Spleen (tissue), 7 donors: Measurements from ENCODE around the gene ITGB5.

Experiments used
- POLR2A ChIP-seq, 3 donors: fragments of 450-650 bp; IDR thresholded peaks; one replicate each; pipeline ENCODE4 v1.5.1; 2017; ENCODE audit warnings: antibody characterized with exemption in 3 of 3, mild to moderate bottlenecking in 1 of 3
- POLR2AphosphoS5 ChIP-seq, 3 donors: sonication (generic); formaldehyde crosslinking; IDR thresholded peaks; one replicate each; pipeline ENCODE4 v1.5.1; 2017; ENCODE audit warnings: antibody characterized with exemption in 3 of 3
- TF ChIP-seq, protein P1 (sequence below), 11 experiments: fragments of 200-600 bp in 7 of 11; fragments of 450-650 bp in 4 of 11; sonication (generic) in 4 of 11; IDR thresholded peaks in 8 of 11; conservative IDR thresholded peaks in 3 of 11; 1 replicate in 7 of 11; 2 replicates in 4 of 11; pipeline versions ENCODE4 v1.4.0 to v1.8.0; 2016 to 2021; ENCODE audit warnings: antibody characterized with exemption in 11 of 11, inconsistent platforms in 4 of 11, mild to moderate bottlenecking in 1 of 11
- donor health status: DM: no; HTN: no; CAD: no; lungs with moderate emphysema.
- donor health status: DM: no; HTN: no; CAD: no.
- donor health status: DM: no; HTN: no; CAD: no.

- TF ChIP-seq, protein P1, sequence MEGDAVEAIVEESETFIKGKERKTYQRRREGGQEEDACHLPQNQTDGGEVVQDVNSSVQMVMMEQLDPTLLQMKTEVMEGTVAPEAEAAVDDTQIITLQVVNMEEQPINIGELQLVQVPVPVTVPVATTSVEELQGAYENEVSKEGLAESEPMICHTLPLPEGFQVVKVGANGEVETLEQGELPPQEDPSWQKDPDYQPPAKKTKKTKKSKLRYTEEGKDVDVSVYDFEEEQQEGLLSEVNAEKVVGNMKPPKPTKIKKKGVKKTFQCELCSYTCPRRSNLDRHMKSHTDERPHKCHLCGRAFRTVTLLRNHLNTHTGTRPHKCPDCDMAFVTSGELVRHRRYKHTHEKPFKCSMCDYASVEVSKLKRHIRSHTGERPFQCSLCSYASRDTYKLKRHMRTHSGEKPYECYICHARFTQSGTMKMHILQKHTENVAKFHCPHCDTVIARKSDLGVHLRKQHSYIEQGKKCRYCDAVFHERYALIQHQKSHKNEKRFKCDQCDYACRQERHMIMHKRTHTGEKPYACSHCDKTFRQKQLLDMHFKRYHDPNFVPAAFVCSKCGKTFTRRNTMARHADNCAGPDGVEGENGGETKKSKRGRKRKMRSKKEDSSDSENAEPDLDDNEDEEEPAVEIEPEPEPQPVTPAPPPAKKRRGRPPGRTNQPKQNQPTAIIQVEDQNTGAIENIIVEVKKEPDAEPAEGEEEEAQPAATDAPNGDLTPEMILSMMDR (IDR thresholded peaks at IDR 0.05 in 8 of 11, conservative IDR thresholded peaks at IDR 0.05 in 3 of 11): no peak
- TF ChIP-seq POLR2A (IDR thresholded peaks at IDR 0.05) (no peak), POLR2AphosphoS5 (IDR thresholded peaks at IDR 0.05) (peak; percentile 17 to 83 (median 76))
Measured at GRCh38 chr3:124837730-124838186, 49.4 kb downstream of the ITGB5 start.
